Measurements from ENCODE around the gene PDX1.

DNA sequence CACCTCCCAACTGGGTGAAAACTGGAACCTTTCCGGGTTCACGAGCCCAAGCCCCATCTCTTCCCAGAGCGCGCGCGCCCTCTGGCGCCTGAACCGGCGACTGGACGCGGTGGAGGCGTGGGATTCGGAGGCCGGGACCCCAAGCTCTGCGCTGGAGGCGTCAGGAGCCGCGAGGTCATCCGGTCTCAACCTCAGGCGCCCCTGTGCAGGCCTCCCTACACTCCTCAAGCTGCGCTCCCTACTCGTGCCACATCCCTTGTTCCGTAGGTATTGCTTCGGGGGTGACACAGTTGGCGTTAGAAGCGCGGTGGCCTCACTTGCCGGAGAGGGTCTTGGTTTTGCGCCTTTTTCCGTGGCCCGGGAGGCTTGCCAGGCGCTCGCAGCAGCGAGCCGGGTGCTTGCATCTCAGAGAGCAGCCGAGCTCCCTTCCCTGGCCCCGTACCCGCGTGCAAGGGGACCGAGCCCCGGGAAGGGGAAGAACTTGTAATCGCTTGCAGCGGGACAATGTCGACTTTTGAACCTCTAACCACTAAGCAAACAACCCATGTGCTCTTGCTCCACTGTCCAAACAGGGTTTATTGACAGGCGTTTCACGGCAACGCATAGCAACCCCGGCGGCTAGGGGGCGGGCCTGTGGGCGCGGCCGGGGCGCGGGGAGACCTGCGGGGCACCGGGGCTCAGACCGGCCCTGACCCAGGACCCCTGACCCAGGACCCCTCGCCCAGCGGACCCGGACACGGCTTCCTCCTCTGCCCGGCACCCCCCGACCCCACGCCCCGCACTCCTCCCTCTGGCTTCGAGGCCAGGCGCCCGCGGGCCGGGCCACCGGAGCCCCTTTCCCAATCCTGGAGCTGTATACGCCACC, 40.8 kb downstream of the PDX1 start:
- no peak for TF ChIP-seq GATA2 (CRISPR knock-in tag; IDR thresholded peaks at IDR 0.05)
- TF ChIP-seq, protein P1, sequence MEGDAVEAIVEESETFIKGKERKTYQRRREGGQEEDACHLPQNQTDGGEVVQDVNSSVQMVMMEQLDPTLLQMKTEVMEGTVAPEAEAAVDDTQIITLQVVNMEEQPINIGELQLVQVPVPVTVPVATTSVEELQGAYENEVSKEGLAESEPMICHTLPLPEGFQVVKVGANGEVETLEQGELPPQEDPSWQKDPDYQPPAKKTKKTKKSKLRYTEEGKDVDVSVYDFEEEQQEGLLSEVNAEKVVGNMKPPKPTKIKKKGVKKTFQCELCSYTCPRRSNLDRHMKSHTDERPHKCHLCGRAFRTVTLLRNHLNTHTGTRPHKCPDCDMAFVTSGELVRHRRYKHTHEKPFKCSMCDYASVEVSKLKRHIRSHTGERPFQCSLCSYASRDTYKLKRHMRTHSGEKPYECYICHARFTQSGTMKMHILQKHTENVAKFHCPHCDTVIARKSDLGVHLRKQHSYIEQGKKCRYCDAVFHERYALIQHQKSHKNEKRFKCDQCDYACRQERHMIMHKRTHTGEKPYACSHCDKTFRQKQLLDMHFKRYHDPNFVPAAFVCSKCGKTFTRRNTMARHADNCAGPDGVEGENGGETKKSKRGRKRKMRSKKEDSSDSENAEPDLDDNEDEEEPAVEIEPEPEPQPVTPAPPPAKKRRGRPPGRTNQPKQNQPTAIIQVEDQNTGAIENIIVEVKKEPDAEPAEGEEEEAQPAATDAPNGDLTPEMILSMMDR (IDR thresholded peaks at IDR 0.05) = peak; percentile 53
- TF ChIP-seq, protein P2, sequence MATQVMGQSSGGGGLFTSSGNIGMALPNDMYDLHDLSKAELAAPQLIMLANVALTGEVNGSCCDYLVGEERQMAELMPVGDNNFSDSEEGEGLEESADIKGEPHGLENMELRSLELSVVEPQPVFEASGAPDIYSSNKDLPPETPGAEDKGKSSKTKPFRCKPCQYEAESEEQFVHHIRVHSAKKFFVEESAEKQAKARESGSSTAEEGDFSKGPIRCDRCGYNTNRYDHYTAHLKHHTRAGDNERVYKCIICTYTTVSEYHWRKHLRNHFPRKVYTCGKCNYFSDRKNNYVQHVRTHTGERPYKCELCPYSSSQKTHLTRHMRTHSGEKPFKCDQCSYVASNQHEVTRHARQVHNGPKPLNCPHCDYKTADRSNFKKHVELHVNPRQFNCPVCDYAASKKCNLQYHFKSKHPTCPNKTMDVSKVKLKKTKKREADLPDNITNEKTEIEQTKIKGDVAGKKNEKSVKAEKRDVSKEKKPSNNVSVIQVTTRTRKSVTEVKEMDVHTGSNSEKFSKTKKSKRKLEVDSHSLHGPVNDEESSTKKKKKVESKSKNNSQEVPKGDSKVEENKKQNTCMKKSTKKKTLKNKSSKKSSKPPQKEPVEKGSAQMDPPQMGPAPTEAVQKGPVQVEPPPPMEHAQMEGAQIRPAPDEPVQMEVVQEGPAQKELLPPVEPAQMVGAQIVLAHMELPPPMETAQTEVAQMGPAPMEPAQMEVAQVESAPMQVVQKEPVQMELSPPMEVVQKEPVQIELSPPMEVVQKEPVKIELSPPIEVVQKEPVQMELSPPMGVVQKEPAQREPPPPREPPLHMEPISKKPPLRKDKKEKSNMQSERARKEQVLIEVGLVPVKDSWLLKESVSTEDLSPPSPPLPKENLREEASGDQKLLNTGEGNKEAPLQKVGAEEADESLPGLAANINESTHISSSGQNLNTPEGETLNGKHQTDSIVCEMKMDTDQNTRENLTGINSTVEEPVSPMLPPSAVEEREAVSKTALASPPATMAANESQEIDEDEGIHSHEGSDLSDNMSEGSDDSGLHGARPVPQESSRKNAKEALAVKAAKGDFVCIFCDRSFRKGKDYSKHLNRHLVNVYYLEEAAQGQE (IDR thresholded peaks at IDR 0.05; ENCODE audit: low read depth, low read length) = no peak
- no peak for TF ChIP-seq MXI1 (IDR thresholded peaks at IDR 0.05; ENCODE audit: low read depth, low read length)
- TF ChIP-seq, protein P3, sequence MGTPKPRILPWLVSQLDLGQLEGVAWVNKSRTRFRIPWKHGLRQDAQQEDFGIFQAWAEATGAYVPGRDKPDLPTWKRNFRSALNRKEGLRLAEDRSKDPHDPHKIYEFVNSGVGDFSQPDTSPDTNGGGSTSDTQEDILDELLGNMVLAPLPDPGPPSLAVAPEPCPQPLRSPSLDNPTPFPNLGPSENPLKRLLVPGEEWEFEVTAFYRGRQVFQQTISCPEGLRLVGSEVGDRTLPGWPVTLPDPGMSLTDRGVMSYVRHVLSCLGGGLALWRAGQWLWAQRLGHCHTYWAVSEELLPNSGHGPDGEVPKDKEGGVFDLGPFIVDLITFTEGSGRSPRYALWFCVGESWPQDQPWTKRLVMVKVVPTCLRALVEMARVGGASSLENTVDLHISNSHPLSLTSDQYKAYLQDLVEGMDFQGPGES (IDR thresholded peaks at IDR 0.05; ENCODE audit: low read depth, low read length) = no peak
- TF ChIP-seq CHD2 (IDR thresholded peaks at IDR 0.05; ENCODE audit: low read length, partially characterized antibody) = no peak
- no peak for TF ChIP-seq EP300 (IDR thresholded peaks at IDR 0.05; ENCODE audit: borderline replicate concordance in 1 of 2, low read depth in 1 of 2, low read length in 1 of 2)
- no peak for TF ChIP-seq SMC3 (IDR thresholded peaks at IDR 0.05; ENCODE audit: low read depth, low read length)
- no peak for TF ChIP-seq FOSL2 (IDR thresholded peaks at IDR 0.05; ENCODE audit: borderline replicate concordance, low read depth)
- no peak for TF ChIP-seq RCOR1 (IDR thresholded peaks at IDR 0.05; ENCODE audit: low read length)
- TF ChIP-seq GABPA (IDR thresholded peaks at IDR 0.05; ENCODE audit: low read depth) = no peak
- TF ChIP-seq FOXM1 (IDR thresholded peaks at IDR 0.05; ENCODE audit: low read depth) = no peak
- TF ChIP-seq YY1 (IDR thresholded peaks at IDR 0.05; ENCODE audit: low read depth) = no peak
- no peak for TF ChIP-seq POLR2AphosphoS5 (IDR thresholded peaks at IDR 0.05; ENCODE audit: low read depth, low read length)
